Suppressor macrophage treated with lipopolysaccharide for 4 hours (primary cell): ENCODE results near the gene MDFIC.
"Not testable (repeated sequence)": the region's sequence is repeated elsewhere in the genome, so short reads cannot be mapped to it uniquely, and the experiment has no call there.

Experiments
- DNase-seq: peaks from one replicate; pipeline ENCODE4 v3.0.0-alpha.2; 2020

Gene MDFIC

GRCh38 chr7:114922026-114922651 lies at the start of gene MDFIC:
MDFIC (plus strand) TSS chr7:114922094; CDS start chr7:114923034, 940 bp downstream.
- peak; percentile 67 for DNase-seq

GRCh38 chr7:114874170-114874569 lies 47.7 kb upstream of the MDFIC start:
- DNase-seq = no peak

- no peak for DNase-seq
Observed at GRCh38 chr7:114875186-114875585, 46.7 kb upstream of the MDFIC start.

- no peak for DNase-seq
Observed at GRCh38 chr7:114879554-114879953, 42.3 kb upstream of the MDFIC start.

- DNase-seq = no peak
Observed at GRCh38 chr7:114885836-114886235, 36.1 kb upstream of the MDFIC start.

GRCh38 chr7:114886241-114886640 lies 35.7 kb upstream of the MDFIC start:
- no peak for DNase-seq

GRCh38 chr7:114889116-114889515 lies 32.8 kb upstream of the MDFIC start:
- not testable (repeated sequence) for DNase-seq

- peak; percentile 88 for DNase-seq
Observed at GRCh38 chr7:114889646-114890285, 32.1 kb upstream of the MDFIC start.

GRCh38 chr7:114890561-114890960 lies 31.3 kb upstream of the MDFIC start:
- DNase-seq = no peak

- no peak for DNase-seq
Observed at GRCh38 chr7:114900127-114900526, 21.8 kb upstream of the MDFIC start.

GRCh38 chr7:114901771-114902170 lies 20.1 kb upstream of the MDFIC start:
- DNase-seq = no peak

GRCh38 chr7:114903131-114903530 lies 18.8 kb upstream of the MDFIC start:
- no peak for DNase-seq

- DNase-seq = no peak
Observed at GRCh38 chr7:114910787-114911186, 11.1 kb upstream of the MDFIC start.

- no peak for DNase-seq
Observed at GRCh38 chr7:114911411-114911810, 10.5 kb upstream of the MDFIC start.

GRCh38 chr7:114916261-114916892 lies 5.5 kb upstream of the MDFIC start:
- DNase-seq = peak; percentile 56

- no peak for DNase-seq
Observed at GRCh38 chr7:114917211-114917839, 4.6 kb upstream of the MDFIC start.

- DNase-seq = no peak
Observed at GRCh38 chr7:114919587-114919986, 2.3 kb upstream of the MDFIC start.

- DNase-seq = no peak
Observed at GRCh38 chr7:114921631-114922025, 266 bp upstream of the MDFIC start.

- DNase-seq = peak; percentile 70
Observed at GRCh38 chr7:114922652-114923402, 933 bp downstream of the MDFIC start.

- no peak for DNase-seq
Observed at GRCh38 chr7:114923403-114923713, 1.5 kb downstream of the MDFIC start.

- no peak for DNase-seq
Observed at GRCh38 chr7:114924038-114924712, 2.3 kb downstream of the MDFIC start.

- no peak for DNase-seq
Observed at GRCh38 chr7:114925434-114925833, 3.5 kb downstream of the MDFIC start.

- DNase-seq = no peak
Observed at GRCh38 chr7:114928060-114928459, 6.2 kb downstream of the MDFIC start.
